ENCODE data around the gene GBA2. TPM values are rescaled to one million over a fixed set of nuclear protein-coding genes. Genes with fewer than 3 reads are reported as not detected.

The GBA2 gene
- total and polyA plus RNA-seq, 2 experiments from 2014 or later, result 32.1 to 80.1 TPM

DNA sequence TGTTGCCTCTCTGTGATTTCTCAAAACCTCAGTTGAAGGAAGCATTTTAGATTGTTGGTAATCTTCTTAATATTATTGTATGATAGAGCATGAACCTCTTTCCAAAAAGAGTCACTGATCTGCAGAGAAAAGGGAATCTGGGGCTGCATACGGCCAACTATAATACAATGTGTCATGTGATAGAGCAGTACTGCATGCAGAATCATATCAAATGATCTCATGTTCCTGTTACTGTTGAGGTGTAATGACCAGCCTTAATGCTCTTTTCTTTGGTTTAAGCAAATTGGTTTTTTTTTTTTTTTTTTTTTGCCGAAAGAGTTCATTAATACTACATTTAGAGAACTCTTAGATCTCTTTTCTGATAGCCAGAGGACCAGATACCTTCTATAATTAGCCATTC lies 18.0 kb upstream of the GBA2 start:
- no peak for DNase-seq (ENCODE audit: low spot score)
- Mint-ChIP-seq H3K27me3 (ENCODE audit: insufficient read depth, low read depth, poor library complexity) (no peaks in the 10 kb centered on the region), H3K9me3 (no peaks in the 10 kb centered on the region)

More for the DNA sequence above, 18.0 kb upstream of the GBA2 start:
- Histone ChIP-seq H2AFZ (no peak overlapping the region), H3K4me3 (no peak overlapping the region), H3K4me1 (ENCODE audit: insufficient read depth) (no peaks in the 10 kb centered on the region; the same call in 1 of the 2 replicates), H3F3A (replicated peaks; ENCODE audit: low read depth) (no peaks in the 10 kb centered on the region), H4K20me1 (replicated peaks; ENCODE audit: insufficient read depth) (peaks cover 3% of the 10 kb centered on the region; the same call in 1 of the 2 replicates), H3K36me3 (ENCODE audit: insufficient read depth) (no peaks in the 10 kb centered on the region), H3K27me3 (ENCODE audit: insufficient read depth) (no peaks in the 10 kb centered on the region), H3K79me2 (replicated peaks; ENCODE audit: insufficient read depth) (peaks cover 29% of the 10 kb centered on the region), H3K9me2 (ENCODE audit: insufficient read depth) (no peaks in the 10 kb centered on the region), H3K4me2 (no peak overlapping the region), H3K27ac (ENCODE audit: low read depth) (no peak overlapping the region)
- ATAC-seq, result no peak
- no peaks in the 10 kb centered on the region for H3K36me3 Mint-ChIP-seq (ENCODE audit: low read depth)
- H3K27ac Mint-ChIP-seq, result no peak overlapping the region
- H3K4me1 Mint-ChIP-seq, result peaks cover 11% of the 10 kb centered on the region; the same call in 2 of the 3 replicates
- H3K4me3 Mint-ChIP-seq, result no peak overlapping the region
- TF ChIP-seq NANOG (IDR thresholded peaks at IDR 0.05; ENCODE audit: borderline replicate concordance) (no peak), ZNF331 (CRISPR knock-in tag; IDR thresholded peaks at IDR 0.05; ENCODE audit: low read depth) (no peak), JUNB (IDR thresholded peaks at IDR 0.05; ENCODE audit: unreplicated experiment) (no peak), POLR2AphosphoS5 (IDR thresholded peaks at IDR 0.05; ENCODE audit: low read depth) (no peak), STAT1 (IDR thresholded peaks at IDR 0.05; ENCODE audit: unreplicated experiment) (no peak), ZNF114 (CRISPR knock-in tag; IDR thresholded peaks at IDR 0.05) (no peak), EZH2 (IDR thresholded peaks at IDR 0.05; ENCODE audit: low read depth, unreplicated experiment) (no peak), CREB1 (CRISPR knock-in tag; IDR thresholded peaks at IDR 0.05; ENCODE audit: low read depth) (no peak), EZH2phosphoT487 (IDR thresholded peaks at IDR 0.05; ENCODE audit: unreplicated experiment) (no peak)
- TF ChIP-seq, protein P1, sequence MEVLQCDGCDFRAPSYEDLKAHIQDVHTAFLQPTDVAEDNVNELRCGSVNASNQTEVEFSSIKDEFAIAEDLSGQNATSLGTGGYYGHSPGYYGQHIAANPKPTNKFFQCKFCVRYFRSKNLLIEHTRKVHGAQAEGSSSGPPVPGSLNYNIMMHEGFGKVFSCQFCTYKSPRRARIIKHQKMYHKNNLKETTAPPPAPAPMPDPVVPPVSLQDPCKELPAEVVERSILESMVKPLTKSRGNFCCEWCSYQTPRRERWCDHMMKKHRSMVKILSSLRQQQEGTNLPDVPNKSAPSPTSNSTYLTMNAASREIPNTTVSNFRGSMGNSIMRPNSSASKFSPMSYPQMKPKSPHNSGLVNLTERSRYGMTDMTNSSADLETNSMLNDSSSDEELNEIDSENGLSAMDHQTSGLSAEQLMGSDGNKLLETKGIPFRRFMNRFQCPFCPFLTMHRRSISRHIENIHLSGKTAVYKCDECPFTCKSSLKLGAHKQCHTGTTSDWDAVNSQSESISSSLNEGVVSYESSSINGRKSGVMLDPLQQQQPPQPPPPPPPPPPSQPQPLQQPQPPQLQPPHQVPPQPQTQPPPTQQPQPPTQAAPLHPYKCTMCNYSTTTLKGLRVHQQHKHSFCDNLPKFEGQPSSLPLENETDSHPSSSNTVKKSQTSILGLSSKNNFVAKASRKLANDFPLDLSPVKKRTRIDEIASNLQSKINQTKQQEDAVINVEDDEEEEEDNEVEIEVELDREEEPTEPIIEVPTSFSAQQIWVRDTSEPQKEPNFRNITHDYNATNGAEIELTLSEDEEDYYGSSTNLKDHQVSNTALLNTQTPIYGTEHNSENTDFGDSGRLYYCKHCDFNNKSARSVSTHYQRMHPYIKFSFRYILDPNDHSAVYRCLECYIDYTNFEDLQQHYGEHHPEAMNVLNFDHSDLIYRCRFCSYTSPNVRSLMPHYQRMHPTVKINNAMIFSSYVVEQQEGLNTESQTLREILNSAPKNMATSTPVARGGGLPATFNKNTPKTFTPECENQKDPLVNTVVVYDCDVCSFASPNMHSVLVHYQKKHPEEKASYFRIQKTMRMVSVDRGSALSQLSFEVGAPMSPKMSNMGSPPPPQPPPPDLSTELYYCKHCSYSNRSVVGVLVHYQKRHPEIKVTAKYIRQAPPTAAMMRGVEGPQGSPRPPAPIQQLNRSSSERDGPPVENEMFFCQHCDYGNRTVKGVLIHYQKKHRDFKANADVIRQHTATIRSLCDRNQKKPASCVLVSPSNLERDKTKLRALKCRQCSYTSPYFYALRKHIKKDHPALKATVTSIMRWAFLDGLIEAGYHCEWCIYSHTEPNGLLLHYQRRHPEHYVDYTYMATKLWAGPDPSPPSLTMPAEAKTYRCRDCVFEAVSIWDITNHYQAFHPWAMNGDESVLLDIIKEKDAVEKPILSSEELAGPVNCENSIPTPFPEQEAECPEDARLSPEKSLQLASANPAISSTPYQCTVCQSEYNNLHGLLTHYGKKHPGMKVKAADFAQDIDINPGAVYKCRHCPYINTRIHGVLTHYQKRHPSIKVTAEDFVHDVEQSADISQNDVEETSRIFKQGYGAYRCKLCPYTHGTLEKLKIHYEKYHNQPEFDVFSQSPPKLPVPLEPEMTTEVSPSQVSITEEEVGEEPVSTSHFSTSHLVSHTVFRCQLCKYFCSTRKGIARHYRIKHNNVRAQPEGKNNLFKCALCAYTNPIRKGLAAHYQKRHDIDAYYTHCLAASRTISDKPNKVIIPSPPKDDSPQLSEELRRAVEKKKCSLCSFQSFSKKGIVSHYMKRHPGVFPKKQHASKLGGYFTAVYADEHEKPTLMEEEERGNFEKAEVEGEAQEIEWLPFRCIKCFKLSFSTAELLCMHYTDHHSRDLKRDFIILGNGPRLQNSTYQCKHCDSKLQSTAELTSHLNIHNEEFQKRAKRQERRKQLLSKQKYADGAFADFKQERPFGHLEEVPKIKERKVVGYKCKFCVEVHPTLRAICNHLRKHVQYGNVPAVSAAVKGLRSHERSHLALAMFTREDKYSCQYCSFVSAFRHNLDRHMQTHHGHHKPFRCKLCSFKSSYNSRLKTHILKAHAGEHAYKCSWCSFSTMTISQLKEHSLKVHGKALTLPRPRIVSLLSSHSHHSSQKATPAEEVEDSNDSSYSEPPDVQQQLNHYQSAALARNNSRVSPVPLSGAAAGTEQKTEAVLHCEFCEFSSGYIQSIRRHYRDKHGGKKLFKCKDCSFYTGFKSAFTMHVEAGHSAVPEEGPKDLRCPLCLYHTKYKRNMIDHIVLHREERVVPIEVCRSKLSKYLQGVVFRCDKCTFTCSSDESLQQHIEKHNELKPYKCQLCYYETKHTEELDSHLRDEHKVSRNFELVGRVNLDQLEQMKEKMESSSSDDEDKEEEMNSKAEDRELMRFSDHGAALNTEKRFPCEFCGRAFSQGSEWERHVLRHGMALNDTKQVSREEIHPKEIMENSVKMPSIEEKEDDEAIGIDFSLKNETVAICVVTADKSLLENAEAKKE (CRISPR knock-in tag; IDR thresholded peaks at IDR 0.05), result no peak
- TF ChIP-seq, protein P2, sequence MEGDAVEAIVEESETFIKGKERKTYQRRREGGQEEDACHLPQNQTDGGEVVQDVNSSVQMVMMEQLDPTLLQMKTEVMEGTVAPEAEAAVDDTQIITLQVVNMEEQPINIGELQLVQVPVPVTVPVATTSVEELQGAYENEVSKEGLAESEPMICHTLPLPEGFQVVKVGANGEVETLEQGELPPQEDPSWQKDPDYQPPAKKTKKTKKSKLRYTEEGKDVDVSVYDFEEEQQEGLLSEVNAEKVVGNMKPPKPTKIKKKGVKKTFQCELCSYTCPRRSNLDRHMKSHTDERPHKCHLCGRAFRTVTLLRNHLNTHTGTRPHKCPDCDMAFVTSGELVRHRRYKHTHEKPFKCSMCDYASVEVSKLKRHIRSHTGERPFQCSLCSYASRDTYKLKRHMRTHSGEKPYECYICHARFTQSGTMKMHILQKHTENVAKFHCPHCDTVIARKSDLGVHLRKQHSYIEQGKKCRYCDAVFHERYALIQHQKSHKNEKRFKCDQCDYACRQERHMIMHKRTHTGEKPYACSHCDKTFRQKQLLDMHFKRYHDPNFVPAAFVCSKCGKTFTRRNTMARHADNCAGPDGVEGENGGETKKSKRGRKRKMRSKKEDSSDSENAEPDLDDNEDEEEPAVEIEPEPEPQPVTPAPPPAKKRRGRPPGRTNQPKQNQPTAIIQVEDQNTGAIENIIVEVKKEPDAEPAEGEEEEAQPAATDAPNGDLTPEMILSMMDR (conservative IDR thresholded peaks at IDR 0.05; ENCODE audit: low read depth in 2 of 2), result no peak
- TF ChIP-seq, protein P3, sequence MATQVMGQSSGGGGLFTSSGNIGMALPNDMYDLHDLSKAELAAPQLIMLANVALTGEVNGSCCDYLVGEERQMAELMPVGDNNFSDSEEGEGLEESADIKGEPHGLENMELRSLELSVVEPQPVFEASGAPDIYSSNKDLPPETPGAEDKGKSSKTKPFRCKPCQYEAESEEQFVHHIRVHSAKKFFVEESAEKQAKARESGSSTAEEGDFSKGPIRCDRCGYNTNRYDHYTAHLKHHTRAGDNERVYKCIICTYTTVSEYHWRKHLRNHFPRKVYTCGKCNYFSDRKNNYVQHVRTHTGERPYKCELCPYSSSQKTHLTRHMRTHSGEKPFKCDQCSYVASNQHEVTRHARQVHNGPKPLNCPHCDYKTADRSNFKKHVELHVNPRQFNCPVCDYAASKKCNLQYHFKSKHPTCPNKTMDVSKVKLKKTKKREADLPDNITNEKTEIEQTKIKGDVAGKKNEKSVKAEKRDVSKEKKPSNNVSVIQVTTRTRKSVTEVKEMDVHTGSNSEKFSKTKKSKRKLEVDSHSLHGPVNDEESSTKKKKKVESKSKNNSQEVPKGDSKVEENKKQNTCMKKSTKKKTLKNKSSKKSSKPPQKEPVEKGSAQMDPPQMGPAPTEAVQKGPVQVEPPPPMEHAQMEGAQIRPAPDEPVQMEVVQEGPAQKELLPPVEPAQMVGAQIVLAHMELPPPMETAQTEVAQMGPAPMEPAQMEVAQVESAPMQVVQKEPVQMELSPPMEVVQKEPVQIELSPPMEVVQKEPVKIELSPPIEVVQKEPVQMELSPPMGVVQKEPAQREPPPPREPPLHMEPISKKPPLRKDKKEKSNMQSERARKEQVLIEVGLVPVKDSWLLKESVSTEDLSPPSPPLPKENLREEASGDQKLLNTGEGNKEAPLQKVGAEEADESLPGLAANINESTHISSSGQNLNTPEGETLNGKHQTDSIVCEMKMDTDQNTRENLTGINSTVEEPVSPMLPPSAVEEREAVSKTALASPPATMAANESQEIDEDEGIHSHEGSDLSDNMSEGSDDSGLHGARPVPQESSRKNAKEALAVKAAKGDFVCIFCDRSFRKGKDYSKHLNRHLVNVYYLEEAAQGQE (IDR thresholded peaks at IDR 0.05; ENCODE audit: unreplicated experiment), result no peak
- TF ChIP-seq, protein P4, sequence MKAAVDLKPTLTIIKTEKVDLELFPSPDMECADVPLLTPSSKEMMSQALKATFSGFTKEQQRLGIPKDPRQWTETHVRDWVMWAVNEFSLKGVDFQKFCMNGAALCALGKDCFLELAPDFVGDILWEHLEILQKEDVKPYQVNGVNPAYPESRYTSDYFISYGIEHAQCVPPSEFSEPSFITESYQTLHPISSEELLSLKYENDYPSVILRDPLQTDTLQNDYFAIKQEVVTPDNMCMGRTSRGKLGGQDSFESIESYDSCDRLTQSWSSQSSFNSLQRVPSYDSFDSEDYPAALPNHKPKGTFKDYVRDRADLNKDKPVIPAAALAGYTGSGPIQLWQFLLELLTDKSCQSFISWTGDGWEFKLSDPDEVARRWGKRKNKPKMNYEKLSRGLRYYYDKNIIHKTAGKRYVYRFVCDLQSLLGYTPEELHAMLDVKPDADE (IDR thresholded peaks at IDR 0.05), result no peak

Measured in GM23338 (cell line).